HG03097 (cell line): ENCODE results near the gene ACAP2.

ENCODE experiments used
- ATAC-seq: cut with Tn5 transposase; IDR thresholded peaks from one replicate; pipeline ENCODE4 v1.9.1; 2021; ENCODE audit not compliant: unreplicated experiment, low FRiP score

The ACAP2 gene

DNA sequence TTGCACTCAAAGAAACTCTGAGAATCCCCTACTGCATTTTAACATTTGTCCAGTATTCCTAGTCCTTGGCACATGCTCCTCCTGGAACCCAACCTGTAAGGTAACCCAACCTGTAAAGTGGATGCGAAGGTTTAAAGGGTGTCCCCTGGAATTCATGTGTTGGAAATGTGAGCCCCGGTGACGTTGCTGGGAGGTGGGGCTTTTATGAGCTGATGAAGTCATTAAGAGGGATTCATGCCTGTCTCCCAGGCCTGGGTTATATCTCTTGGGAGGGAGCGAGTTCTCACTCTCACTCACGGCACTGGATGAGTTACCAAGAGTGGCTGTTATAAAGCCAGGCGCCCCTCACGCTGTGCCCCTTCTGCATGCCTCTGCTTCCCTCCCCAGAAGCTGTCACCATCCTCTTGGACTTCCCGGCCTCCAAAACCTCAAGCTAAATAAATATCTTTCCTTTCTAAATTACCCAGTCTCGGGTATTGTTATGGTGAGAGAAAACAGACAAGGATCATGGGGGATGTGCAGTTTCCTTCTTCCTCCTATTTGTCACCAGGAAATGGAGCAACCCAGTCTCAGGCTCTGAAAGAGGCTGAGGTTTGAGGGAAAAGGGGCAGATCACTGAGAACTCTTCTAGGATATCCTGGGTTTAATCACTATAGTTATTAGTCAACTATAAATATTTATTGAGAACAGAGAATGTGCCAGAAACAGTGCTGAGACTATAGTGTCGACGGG, 179.5 kb downstream of the ACAP2 start:
- no peak for ATAC-seq

DNA sequence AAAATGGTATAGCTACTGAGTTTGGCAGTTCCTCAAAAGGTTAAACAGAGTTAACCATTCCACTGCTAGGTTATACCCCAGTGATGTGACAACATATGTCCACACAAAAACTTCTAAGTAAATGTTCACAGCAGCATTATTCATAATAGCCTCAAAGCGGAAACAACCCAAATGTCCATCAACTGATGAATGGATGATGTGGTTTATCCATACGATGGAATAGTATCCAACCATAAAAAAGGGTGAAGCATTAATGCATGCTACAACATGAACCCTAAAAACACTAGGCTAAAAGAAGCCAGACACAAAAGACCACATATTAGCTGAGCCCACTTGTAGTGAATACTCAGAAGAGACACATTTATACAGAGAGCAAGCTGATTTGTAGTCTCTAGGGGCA, 180.9 kb downstream of the ACAP2 start:
- ATAC-seq, result no peak

DNA sequence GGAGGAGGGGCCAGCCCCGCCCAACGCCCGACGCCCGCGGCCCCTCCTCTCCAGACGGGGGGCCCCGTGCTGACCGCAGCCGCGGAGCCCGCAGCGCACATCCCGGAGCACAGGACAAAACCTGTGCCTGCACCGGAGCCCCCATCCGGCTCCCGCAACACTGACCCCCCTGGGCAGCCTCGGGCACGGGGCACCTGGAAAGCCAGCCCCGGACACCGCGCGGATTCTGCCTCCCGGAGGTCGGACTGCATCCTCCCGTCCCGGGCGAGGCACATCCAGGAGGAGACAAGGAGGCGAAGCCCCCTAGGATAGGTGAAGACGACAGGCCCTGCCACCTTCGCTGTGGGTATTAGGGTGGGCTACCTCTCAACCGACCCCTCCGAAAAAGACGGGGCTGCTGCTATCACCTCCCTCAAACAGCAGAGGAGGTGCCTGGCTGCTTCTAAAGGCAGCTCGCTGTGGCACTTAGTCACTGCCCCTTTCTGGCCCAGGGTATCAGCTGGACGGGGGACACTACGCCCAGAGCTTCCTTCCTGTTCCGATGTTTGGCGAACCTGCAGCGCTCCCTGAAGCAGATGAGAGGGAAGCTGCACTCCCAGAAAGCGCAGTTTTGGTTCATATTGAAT, 182.4 kb downstream of the ACAP2 start:
- ATAC-seq, result no peak

DNA sequence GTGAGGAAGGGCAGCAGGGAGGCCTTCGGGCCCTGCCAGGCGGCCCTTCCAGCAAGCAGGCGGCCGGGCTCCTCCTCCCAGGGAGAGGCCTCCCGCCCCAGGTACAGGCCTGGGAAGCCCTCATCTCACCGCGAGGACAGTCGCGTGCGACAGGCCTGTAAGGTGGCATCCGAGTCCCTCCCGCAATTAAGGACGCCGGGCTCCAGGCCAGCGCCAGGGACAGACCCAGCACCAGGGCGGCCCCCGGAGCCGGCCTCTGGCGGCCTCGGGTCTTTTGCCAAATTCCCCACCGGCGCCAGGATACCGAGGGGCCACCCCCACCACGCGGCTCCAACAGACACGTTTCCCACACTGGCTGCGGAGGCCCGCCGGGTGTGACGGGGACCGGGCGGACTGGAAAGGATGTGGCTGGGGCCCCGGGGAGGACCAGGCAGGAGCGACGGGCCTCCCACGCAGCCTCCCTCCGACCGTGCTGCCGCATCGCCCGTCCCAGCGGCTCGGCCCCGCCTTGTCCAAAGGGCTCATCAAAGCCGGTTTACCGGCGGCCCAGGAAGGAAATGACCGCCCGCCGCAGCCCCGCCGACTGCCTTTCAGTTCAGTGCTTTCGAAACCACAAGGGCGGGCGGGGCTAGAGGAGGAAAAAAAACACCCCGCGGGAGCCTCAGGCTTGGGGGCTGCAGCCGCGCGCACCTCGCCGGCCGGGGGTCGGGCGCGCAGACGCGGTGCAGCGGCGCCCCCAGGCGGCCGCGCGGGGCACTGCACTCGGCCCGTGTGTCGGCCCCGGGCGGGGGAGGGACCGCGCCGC, 183.1 kb downstream of the ACAP2 start:
- ATAC-seq, result peak; percentile 69

DNA sequence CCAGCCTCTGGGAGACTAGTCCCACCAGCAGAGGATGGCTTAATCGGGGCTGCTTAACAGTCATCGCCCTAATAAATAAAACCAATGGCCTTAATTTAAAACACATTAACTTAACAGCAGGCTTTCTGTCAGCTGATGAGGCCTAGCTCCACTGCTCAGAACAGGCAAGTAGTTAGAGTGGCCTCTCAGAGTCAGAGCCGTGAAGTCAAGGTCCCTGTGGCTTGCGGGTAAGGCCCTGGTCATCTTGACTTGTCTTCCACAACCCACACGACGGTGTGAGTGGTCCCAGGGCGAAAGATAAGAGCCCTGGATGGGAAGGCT, 183.7 kb downstream of the ACAP2 start:
- peak; percentile 3 for ATAC-seq

DNA sequence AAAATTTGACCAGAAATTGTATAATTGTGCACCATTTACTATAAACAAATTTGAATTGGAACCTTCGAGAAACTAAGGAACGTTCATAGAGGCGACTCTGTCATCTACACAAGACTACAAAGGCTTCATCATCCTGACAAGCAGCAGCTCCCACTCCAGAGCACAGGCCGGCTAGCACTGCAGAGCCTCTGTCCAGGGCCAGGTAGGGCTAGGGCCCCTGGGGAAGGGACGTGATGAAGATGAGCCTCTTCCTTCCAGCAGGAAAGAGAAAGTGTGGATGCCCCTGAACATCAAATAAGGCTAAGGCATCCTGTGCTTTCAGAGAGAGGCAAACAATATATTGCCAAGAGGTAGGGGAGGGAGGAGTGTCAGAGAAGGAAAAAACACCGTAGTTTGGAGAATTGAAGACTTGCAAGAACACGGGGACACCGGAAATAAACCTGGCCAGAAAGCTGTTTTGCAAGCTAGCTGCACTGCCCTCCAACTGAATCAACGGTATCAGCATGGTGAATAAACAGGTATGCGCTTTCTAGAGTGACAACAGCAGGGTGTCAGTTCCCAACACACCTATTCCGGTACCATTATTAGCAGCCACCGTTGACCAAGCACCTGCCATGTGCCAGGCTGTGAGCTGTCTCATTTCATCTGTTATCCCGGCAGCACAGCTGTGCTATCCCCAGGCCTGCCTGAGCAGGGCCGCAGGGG, 184.2 kb downstream of the ACAP2 start:
- no peak for ATAC-seq

DNA sequence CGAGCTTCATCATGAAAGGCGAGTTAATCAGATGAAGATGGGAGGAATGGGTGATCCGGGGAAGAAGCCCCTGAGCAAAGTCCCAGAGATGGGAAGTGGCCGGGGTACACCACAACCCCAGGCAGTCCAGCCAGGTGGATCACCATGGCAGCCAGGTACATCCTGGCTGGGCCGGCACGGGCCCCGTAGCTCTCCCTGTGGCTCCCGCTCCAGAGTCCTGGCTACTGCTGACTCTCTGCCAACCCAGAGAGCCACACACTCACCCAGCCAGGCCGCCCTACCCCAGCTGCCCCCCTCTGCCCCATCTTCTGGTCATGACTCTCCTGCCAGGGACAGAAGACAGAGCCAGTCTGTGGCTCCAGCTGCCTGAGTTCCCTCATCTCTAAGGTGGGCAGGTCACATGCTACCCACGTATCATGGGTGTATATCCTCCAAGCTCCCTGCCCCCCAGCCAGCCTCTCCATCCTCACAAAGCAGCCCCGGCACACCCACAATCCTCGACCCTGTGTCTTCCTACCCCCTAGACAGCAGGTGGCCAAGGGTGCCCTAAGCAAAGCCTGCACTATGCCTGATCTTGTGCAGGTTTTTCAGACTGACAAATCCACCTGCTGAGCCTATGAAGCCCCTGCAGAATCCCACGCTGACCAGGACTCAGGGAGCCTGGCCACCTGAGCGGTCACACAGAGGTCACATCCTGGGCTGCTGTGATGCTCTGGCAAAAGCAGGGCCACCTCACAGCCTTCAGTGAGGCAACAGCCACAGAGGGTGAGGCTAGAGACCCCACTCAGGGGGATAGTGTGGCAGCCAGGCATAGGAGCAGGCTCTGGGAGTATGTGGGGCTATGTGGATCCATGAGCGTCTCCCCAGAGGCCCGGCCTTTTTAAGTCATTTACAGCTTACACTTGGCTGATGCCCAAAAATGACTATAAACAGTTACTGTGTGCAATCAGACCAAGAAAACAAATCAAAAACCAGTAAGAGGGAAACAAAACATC, 185.1 kb downstream of the ACAP2 start:
- ATAC-seq, result no peak

DNA sequence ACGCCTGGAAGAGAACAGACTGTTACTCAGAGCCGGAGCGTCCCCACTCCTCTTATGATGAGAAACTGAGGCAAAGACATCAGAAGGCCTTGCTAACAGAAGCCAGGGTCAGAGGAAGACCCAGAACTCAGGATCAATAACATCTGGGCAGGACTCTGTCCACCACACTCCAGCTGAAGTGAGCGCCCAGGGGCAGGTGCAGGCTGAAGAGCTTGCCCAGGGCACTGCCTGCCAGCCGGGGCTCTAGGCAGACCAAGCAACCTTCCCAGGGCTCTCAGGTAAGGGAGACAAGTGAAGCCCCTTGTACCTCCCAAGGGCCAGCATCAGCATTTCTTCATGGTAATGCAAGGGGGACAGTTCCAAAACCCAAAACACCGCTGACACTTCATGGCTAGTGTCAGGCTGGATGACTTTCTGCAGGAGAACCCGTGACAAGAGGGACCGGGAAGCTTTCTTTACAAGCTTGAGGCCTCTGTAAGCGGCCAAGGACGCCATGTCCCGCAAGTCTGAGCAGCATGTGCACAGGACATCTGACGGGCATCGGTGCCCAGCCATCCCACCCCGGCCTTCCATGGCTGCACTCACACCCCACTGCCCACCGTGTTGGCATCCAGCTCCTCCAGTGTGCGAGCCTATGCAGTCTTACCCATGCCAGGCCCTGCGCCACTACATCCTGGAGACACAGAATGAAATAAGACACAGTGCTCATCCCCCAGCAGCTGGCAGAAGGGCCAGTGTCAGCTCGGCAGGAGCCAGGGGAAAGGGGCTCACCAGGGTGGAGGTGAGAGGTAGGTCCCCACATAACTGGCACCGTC, 186.0 kb downstream of the ACAP2 start:
- ATAC-seq, result no peak

DNA sequence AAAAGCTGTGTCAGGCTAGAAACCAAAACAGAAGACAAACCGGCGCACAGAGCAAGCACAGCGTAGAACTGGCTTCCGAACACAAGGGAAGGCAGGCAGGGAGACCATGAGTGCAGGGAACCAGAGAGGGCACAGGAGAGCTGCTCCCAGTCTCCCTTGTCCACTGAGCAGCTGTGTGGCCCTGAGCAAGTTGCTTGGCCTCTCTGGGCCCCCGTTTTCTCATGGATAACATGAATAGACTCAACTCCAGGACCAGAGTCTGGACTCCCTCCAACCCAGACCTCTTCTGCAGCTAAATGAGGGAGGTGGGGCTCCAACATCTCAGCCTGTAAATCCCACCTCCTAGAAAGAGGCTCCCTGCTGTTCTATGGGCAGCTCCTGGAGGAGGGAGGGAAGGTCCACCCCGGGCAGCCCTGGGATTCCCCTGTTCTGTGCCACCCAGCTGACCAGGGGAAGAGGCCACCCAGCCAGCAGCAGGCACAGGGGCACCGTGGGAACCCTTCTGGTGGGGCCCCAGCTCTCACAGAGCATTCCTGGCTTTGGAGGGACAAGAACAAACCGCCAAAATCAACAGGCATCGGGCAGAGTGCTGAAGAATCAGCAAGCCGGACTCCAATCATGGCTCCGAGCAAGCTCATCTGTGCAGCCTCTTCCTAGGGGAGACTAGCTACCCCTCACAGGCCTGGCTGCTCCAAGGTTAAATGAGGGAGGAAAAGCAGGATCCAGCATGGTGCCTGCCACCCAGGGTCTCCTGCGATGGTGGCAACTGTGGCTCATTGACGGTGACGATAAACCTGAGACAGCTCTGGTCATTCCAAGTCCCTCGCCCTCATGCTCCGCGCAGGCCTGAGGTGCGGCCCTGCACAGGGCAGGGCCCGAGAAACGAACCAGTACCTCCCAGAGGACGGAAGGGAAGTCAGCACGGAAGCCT, 187.0 kb downstream of the ACAP2 start:
- no peak for ATAC-seq

DNA sequence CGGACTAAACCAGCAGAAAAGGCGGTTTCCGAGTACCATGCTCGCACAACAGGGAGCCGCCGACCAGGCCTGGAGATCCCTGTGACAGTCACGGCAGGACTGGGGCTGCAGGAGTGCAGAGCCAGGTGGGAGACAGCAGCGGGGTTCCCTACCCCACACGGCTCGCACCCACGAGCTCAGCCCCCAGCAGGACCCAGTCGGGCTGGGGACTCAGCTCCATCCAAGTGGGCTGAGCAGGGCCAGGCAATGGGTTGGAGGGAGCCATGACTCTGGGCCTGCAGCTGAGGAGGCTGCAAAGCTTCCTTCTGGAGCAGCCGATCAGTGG, 187.7 kb downstream of the ACAP2 start:
- no peak for ATAC-seq

DNA sequence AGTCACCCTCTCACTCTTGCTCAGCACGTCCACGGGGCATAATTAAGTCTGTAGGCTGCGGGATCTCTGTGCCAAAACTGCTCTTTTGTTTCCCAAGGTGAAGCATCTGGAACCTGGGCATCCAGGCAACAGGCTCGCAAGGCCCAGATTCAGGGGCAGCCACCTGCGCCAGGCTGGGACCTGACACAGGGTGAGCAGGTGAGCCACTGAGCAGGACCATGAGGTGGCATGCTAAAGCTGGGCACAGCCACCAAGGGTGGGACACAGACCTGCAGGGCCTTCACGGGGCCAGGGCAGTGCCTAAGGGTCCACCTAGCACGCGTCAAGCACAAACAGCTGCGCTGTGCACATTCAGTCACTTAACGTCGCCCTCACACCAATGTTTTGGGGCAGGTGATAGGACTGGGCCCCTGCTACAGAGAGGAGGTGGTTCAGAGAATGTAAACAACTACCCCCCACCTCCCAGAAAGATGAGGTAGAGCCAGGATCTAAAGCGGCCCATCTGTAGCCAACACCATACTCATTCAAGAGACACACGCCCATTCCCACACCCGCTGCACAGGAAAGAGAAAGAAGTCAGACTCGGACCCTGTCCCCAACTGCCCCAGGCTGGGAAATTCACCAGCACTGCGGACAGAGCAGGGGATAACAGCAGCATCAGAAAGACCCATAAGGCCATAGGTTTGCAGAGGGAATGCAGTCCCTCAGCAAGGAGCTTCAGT, 188.2 kb downstream of the ACAP2 start:
- ATAC-seq, result no peak

DNA sequence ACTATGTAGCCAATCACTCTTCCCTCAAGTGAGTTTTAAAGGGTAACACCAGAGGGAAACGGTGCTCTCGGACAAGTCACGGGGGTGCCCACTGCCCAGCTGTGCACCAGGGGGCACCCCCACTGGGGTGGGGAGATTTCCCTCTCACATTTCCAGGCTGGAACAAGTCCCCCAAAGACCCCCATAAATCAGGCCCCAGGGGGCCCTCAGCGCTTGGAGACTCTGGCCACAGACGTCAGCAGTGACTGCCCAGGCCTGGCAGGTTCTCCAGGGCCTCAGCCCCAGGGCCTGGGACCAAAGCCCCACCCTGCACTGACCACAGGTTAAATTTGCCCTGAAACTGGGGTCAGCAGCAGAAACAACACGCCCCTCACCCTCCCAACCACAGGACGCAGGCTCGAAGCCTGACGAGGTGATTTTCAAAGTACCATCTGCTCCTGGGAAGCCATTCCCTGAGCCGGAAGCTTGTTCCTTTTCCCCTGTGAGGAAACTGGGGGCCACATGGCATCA, 188.8 kb downstream of the ACAP2 start:
- ATAC-seq, result no peak

DNA sequence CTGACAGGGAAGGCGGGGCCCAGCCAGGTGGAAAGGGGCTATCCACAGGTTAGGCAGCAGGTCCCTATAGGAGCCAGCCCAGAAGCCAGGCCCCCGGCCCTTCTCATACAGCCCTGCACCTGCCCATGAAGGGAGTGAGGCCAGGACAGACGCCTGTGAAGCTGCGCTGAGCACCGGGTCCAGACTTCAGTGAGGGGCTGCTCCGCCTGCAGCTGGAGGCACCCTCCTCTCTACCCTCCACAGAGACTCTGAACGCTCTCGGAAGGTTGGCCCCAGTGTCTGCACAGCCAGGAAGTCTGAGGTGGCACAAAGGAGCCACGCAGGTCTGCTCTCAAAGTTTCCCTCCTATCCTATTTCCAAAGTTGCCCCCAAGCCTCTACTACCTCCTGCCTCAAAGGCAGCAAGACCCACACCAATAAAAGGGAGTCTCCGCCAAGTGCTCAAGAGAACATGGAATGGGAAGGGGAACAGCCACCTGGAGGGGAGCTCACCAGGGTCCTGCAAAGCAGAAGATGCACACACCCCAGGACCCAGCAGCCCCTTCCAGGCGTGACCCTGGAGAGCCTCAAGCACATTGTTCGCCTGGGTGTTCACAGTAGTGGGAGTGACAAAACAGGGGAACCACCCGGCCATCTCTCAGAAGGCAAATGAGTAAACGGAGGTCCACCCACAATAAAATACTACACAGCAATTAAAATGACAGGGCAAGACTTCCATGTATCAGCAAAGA, 191.3 kb downstream of the ACAP2 start:
- no peak for ATAC-seq

DNA sequence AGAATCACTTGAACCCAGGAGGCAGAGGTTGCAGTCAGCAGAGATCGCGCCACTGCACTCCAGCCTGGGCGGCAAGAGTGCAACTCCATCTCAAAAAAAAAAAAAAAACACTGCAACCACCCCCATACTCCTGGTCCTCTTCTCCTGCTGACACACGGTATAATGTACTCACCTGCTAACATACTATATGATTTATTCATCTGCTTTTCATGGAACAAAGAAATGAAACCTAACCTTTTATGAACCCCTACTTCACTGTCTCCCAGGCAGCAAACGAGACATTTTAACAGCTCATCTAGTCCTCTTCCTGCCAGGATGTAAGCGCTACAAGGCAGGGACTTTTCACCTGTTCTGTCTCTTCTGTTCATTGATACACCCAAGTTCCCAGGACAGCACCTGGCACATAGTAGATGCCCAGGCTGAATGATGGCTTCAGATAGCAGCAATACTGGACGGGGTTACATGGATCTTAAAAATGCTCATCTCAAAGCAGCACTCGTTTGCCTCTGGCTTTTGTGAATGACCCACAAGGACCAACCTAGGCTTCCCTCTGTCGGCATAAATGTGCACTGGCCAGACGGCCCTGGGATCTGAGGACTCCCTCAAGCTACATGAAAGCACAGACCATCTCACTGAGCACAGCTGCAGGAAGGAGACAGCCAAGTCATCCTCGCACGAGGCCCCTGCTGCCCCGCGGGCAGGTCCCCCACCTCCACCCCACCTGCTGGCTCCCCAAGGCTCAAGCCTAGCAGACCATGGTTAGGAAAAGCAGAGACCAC, 192.2 kb downstream of the ACAP2 start:
- ATAC-seq, result no peak

DNA sequence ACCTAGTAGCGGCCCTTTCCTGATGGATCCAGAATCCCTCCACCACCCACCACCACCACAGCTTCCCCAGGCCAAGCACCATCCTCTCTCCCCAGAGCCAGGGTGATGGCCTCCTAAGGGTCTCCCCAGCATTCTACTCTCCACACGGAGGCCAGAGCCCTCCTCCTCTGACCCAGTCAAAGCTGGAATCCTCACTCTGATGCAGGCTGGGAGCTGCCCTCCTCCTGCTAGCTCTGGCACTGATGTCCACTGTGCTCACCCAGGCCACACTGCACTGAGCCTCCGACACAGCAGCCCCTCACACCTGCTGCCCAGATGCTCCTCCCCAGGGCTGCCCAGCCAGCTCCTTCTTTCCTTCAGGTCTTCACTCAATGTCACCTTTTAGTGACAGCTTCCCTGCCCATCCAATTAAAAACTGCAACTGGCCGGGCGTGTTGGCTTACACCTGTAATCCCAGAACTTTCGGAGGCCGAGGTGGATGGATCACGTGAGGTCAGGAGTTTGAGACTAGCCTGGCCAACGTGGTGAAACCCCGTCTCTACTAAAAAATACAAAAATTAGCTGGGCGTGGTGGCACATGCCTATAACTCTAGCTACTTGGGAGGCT, 192.9 kb downstream of the ACAP2 start:
- no peak for ATAC-seq
